OCI-LY3 (cell line): ENCODE measurements around the gene HSCB.

Experiments
- CTCF ChIP-seq: fragments of 200-600, 300-600 bp; sonication (generic); IDR thresholded peaks from 2 replicates; pipeline ENCODE4 v1.5.1; 2014; ENCODE audit warnings: antibody characterized with exemption, low read length, low read depth
- EZH2phosphoT487 ChIP-seq: fragments of 200-600 bp; shearing (Covaris generic); IDR thresholded peaks from 2 replicates; pipeline ENCODE4 v1.6.1; 2018; ENCODE audit warnings: antibody characterized with exemption, mixed run types, low read depth

DNA sequence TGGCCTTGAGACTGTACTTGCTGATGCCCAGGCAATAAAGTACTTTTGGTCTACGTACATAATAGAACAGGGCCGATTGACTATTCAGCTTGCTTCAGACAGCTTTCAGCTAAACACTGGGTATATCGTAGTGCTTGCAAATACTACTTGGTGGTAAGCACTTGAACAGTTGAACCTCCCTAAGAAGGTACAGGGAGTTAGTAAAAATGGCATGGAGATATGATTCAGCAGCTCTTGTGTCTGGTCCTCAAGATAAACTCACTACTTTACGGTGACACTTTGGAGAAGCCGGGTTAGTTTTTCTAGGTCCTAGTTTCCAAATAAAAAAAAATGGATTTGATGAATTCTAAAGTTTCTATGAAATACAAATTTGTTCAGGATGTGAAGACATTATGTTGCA is 38.0 kb downstream of the HSCB start:
- TF ChIP-seq CTCF (no peak), EZH2phosphoT487 (no peak)
